ENCODE results near the gene PARP9. TPM values are rescaled to one million over a fixed set of nuclear protein-coding genes. Genes with fewer than 3 reads are reported as not detected.

PARP9 gene
- total RNA-seq, 1 experiment from 2014 or later, result 1.8 TPM

GRCh38 chr3:122612696-122613095, 48.6 kb upstream of the PARP9 start:
- ChIA-PET CTCF (no interaction called here), POLR2A (no interaction called here)
- Mint-ChIP-seq H3K27me3 (ENCODE audit: low read depth) (no peaks in the 10 kb centered on the region), H3K36me3 (no peaks in the 10 kb centered on the region), H3K4me3 (no peak overlapping the region), H3K27ac (no peak overlapping the region), H3K9me3 (no peaks in the 10 kb centered on the region), H3K4me1 (peaks cover 10% of the 10 kb centered on the region)
- no peak for DNase-seq (ENCODE audit: low spot score)
- TF ChIP-seq, protein P1, sequence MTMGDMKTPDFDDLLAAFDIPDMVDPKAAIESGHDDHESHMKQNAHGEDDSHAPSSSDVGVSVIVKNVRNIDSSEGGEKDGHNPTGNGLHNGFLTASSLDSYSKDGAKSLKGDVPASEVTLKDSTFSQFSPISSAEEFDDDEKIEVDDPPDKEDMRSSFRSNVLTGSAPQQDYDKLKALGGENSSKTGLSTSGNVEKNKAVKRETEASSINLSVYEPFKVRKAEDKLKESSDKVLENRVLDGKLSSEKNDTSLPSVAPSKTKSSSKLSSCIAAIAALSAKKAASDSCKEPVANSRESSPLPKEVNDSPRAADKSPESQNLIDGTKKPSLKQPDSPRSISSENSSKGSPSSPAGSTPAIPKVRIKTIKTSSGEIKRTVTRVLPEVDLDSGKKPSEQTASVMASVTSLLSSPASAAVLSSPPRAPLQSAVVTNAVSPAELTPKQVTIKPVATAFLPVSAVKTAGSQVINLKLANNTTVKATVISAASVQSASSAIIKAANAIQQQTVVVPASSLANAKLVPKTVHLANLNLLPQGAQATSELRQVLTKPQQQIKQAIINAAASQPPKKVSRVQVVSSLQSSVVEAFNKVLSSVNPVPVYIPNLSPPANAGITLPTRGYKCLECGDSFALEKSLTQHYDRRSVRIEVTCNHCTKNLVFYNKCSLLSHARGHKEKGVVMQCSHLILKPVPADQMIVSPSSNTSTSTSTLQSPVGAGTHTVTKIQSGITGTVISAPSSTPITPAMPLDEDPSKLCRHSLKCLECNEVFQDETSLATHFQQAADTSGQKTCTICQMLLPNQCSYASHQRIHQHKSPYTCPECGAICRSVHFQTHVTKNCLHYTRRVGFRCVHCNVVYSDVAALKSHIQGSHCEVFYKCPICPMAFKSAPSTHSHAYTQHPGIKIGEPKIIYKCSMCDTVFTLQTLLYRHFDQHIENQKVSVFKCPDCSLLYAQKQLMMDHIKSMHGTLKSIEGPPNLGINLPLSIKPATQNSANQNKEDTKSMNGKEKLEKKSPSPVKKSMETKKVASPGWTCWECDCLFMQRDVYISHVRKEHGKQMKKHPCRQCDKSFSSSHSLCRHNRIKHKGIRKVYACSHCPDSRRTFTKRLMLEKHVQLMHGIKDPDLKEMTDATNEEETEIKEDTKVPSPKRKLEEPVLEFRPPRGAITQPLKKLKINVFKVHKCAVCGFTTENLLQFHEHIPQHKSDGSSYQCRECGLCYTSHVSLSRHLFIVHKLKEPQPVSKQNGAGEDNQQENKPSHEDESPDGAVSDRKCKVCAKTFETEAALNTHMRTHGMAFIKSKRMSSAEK (CRISPR knock-in tag; IDR thresholded peaks at IDR 0.05; ENCODE audit: borderline replicate concordance), result no peak
- no peak for TF ChIP-seq ATF6 (CRISPR knock-in tag; IDR thresholded peaks at IDR 0.05)
- TF ChIP-seq, protein P2, sequence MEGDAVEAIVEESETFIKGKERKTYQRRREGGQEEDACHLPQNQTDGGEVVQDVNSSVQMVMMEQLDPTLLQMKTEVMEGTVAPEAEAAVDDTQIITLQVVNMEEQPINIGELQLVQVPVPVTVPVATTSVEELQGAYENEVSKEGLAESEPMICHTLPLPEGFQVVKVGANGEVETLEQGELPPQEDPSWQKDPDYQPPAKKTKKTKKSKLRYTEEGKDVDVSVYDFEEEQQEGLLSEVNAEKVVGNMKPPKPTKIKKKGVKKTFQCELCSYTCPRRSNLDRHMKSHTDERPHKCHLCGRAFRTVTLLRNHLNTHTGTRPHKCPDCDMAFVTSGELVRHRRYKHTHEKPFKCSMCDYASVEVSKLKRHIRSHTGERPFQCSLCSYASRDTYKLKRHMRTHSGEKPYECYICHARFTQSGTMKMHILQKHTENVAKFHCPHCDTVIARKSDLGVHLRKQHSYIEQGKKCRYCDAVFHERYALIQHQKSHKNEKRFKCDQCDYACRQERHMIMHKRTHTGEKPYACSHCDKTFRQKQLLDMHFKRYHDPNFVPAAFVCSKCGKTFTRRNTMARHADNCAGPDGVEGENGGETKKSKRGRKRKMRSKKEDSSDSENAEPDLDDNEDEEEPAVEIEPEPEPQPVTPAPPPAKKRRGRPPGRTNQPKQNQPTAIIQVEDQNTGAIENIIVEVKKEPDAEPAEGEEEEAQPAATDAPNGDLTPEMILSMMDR (IDR thresholded peaks at IDR 0.05), result no peak
- no peak for TF ChIP-seq NR2C2 (CRISPR knock-in tag; IDR thresholded peaks at IDR 0.05)
- TF ChIP-seq ZMAT4 (CRISPR knock-in tag; IDR thresholded peaks at IDR 0.05), result no peak
- TF ChIP-seq ATF3 (CRISPR knock-in tag; conservative IDR thresholded peaks at IDR 0.05), result no peak
- no peak for TF ChIP-seq ZBTB21 (CRISPR knock-in tag; IDR thresholded peaks at IDR 0.05; ENCODE audit: borderline replicate concordance)
- TF ChIP-seq TEAD1 (CRISPR knock-in tag; IDR thresholded peaks at IDR 0.05), result no peak
- TF ChIP-seq ZNF281 (CRISPR knock-in tag; IDR thresholded peaks at IDR 0.05), result no peak
- TF ChIP-seq CREM (CRISPR knock-in tag; IDR thresholded peaks at IDR 0.05), result no peak
- no peak for TF ChIP-seq ELF4 (CRISPR knock-in tag; IDR thresholded peaks at IDR 0.05; ENCODE audit: low read depth)
- no peak for TF ChIP-seq HMGA2 (CRISPR knock-in tag; IDR thresholded peaks at IDR 0.05)
- TF ChIP-seq E2F5 (CRISPR knock-in tag; IDR thresholded peaks at IDR 0.05), result no peak
- no peak for ATAC-seq

Measured in WTC11 (cell line).